ENCODE data around the gene PRKCG. TPM values are rescaled to one million over a fixed set of nuclear protein-coding genes. Genes with fewer than 3 reads are reported as not detected.

Gene PRKCG
- total RNA-seq, 1 donor, result under 0.01 TPM

- Histone ChIP-seq H3K9me3 (ENCODE audit: low read depth, low read length) (no peaks in the 10 kb centered on the region), H3K4me3 (ENCODE audit: insufficient read depth, low read length) (no peak overlapping the region), H3K36me3 (ENCODE audit: insufficient read depth, low read length) (no peaks in the 10 kb centered on the region), H2AFZ (ENCODE audit: low read length) (no peak overlapping the region), H3K79me2 (ENCODE audit: insufficient read depth, low read length) (no peaks in the 10 kb centered on the region), H3K27ac (ENCODE audit: low read depth, low read length) (no peak overlapping the region), H3K4me1 (ENCODE audit: insufficient read depth, low read length) (no peaks in the 10 kb centered on the region), H3K27me3 (ENCODE audit: insufficient read depth, low read length) (peaks cover 7% of the 10 kb centered on the region), H4K20me1 (ENCODE audit: insufficient read depth, low read length) (no peaks in the 10 kb centered on the region), H3K4me2 (ENCODE audit: insufficient read depth, low read length) (no peak overlapping the region)
- peak; percentile 92 for DNase-seq (ENCODE audit: insufficient read length, low spot score, missing footprints)
- TF ChIP-seq CTCF (IDR thresholded peaks at IDR 0.05; ENCODE audit: extremely low read depth, low read depth, low read length), result no peak
Observed at GRCh38 chr19:53896682-53897081, 14.7 kb downstream of the PRKCG start.

- no peak overlapping the region for H2AFZ ChIP-seq (ENCODE audit: low read length)
- no peaks in the 10 kb centered on the region for H4K20me1 ChIP-seq (ENCODE audit: insufficient read depth, low read length)
- no peaks in the 10 kb centered on the region for H3K36me3 ChIP-seq (ENCODE audit: insufficient read depth, low read length)
- no peaks in the 10 kb centered on the region for H3K9me3 ChIP-seq (ENCODE audit: low read depth, low read length)
- H3K79me2 ChIP-seq (ENCODE audit: insufficient read depth, low read length), result no peaks in the 10 kb centered on the region
- H3K27ac ChIP-seq (ENCODE audit: low read depth, low read length), result no peak overlapping the region
- peaks cover 7% of the 10 kb centered on the region for H3K27me3 ChIP-seq (ENCODE audit: insufficient read depth, low read length)
- peak; percentile 39 for DNase-seq (ENCODE audit: insufficient read length, low spot score, missing footprints)
- H3K4me2 ChIP-seq (ENCODE audit: insufficient read depth, low read length), result no peak overlapping the region
- no peak for TF ChIP-seq CTCF (IDR thresholded peaks at IDR 0.05; ENCODE audit: extremely low read depth, low read depth, low read length)
- no peak overlapping the region for H3K4me3 ChIP-seq (ENCODE audit: insufficient read depth, low read length)
- H3K4me1 ChIP-seq (ENCODE audit: insufficient read depth, low read length), result no peaks in the 10 kb centered on the region
Observed at GRCh38 chr19:53897459-53897858, 15.5 kb downstream of the PRKCG start.

GRCh38 chr19:53898166-53898565 lies 16.2 kb downstream of the PRKCG start:
- no peak overlapping the region for H3K4me3 ChIP-seq (ENCODE audit: insufficient read depth, low read length)
- H3K9me3 ChIP-seq (ENCODE audit: low read depth, low read length), result no peaks in the 10 kb centered on the region
- no peaks in the 10 kb centered on the region for H3K4me1 ChIP-seq (ENCODE audit: insufficient read depth, low read length)
- no peaks in the 10 kb centered on the region for H3K79me2 ChIP-seq (ENCODE audit: insufficient read depth, low read length)
- H4K20me1 ChIP-seq (ENCODE audit: insufficient read depth, low read length), result no peaks in the 10 kb centered on the region
- no peak overlapping the region for H3K27ac ChIP-seq (ENCODE audit: low read depth, low read length)
- H3K36me3 ChIP-seq (ENCODE audit: insufficient read depth, low read length), result no peaks in the 10 kb centered on the region
- no peak for TF ChIP-seq CTCF (IDR thresholded peaks at IDR 0.05; ENCODE audit: extremely low read depth, low read depth, low read length)
- no peak overlapping the region for H2AFZ ChIP-seq (ENCODE audit: low read length)
- H3K4me2 ChIP-seq (ENCODE audit: insufficient read depth, low read length), result no peak overlapping the region
- H3K27me3 ChIP-seq (ENCODE audit: insufficient read depth, low read length), result peaks cover 4% of the 10 kb centered on the region
- DNase-seq (ENCODE audit: insufficient read length, low spot score, missing footprints), result peak; percentile 27

GRCh38 chr19:53898636-53899341 lies 16.8 kb downstream of the PRKCG start:
- no peak overlapping the region for H3K4me3 ChIP-seq (ENCODE audit: insufficient read depth, low read length)
- H3K27me3 ChIP-seq (ENCODE audit: insufficient read depth, low read length), result no peaks in the 10 kb centered on the region
- H3K4me2 ChIP-seq (ENCODE audit: insufficient read depth, low read length), result no peak overlapping the region
- H4K20me1 ChIP-seq (ENCODE audit: insufficient read depth, low read length), result no peaks in the 10 kb centered on the region
- peak; percentile 76 for DNase-seq (ENCODE audit: insufficient read length, low spot score, missing footprints)
- no peaks in the 10 kb centered on the region for H3K9me3 ChIP-seq (ENCODE audit: low read depth, low read length)
- H3K36me3 ChIP-seq (ENCODE audit: insufficient read depth, low read length), result no peaks in the 10 kb centered on the region
- TF ChIP-seq CTCF (IDR thresholded peaks at IDR 0.05; ENCODE audit: extremely low read depth, low read depth, low read length), result no peak
- H3K79me2 ChIP-seq (ENCODE audit: insufficient read depth, low read length), result no peaks in the 10 kb centered on the region
- no peak overlapping the region for H2AFZ ChIP-seq (ENCODE audit: low read length)
- H3K4me1 ChIP-seq (ENCODE audit: insufficient read depth, low read length), result no peaks in the 10 kb centered on the region
- H3K27ac ChIP-seq (ENCODE audit: low read depth, low read length), result no peak overlapping the region

Data from osteoblast (primary cell).